HepG2 (cell line): ENCODE results near the gene RPEL1. TPM values are rescaled to one million over a fixed set of nuclear protein-coding genes. Genes with fewer than 3 reads are reported as not detected.

Experiments
- ASH2L ChIP-seq: fragments of 300-600, 200-600 bp; sonication (generic); IDR thresholded peaks from 2 replicates; pipeline ENCODE4 v1.7.0; 2017; ENCODE audit warnings: low read depth, mild to moderate bottlenecking, moderate library complexity, mixed read lengths, low read length; ENCODE audit not compliant: insufficient read length
- HNF1A ChIP-seq, 2 experiments: sonication (generic) in 1 of 2; formaldehyde crosslinking in 1 of 2; IDR thresholded peaks; 2 replicates each; pipeline versions ENCODE4 v1.4.0 to v1.6.1; 2016 to 2020; ENCODE audit warnings: borderline replicate concordance in 1 of 2, low read depth in 1 of 2, mild to moderate bottlenecking in 1 of 2, missing genetic modification reagents in 1 of 2
- KDM2A ChIP-seq: sonication (generic); formaldehyde crosslinking; IDR thresholded peaks from 2 replicates; pipeline ENCODE4 v1.4.0; 2020; ENCODE audit warnings: low read depth, missing genetic modification reagents, borderline replicate concordance
- MAFG ChIP-seq: sonication (generic); formaldehyde crosslinking; IDR thresholded peaks from 2 replicates; pipeline ENCODE4 v1.5.1; 2020; ENCODE audit warnings: mild to moderate bottlenecking, missing genetic modification reagents
- MTA3 ChIP-seq: sonication (generic); formaldehyde crosslinking; IDR thresholded peaks from 2 replicates; pipeline ENCODE4 v1.4.0; 2020; ENCODE audit warnings: missing genetic modification reagents
- NCOR1 ChIP-seq: fragments of 200-600 bp; sonication (generic); IDR thresholded peaks from 2 replicates; pipeline ENCODE4 v1.7.0; 2017; ENCODE audit warnings: antibody characterized with exemption, low read length, borderline replicate concordance
- RERE ChIP-seq: IDR thresholded peaks from 2 replicates; pipeline ENCODE4 v1.6.1; 2016; ENCODE audit warnings: low read depth, missing genetic modification reagents, missing compliant biosample characterization
- RFXANK ChIP-seq: IDR thresholded peaks from 2 replicates; pipeline ENCODE4 v1.6.1; 2016
- SP140L ChIP-seq: sonication (generic); formaldehyde crosslinking; IDR thresholded peaks from 2 replicates; pipeline ENCODE4 v1.4.0; 2020; ENCODE audit warnings: missing genetic modification reagents, borderline replicate concordance
- STAG1 ChIP-seq: sonication (generic); formaldehyde crosslinking; IDR thresholded peaks from 2 replicates; pipeline ENCODE4 v1.4.0; 2020; ENCODE audit warnings: missing genetic modification reagents
- ZNF280D ChIP-seq: sonication (generic); formaldehyde crosslinking; IDR thresholded peaks from 2 replicates; pipeline ENCODE4 v1.5.1; 2020; ENCODE audit warnings: mild to moderate bottlenecking, missing genetic modification reagents
- ZNF296 ChIP-seq: sonication (generic); formaldehyde crosslinking; conservative IDR thresholded peaks from 2 replicates; pipeline ENCODE4 v1.5.0; 2020; ENCODE audit warnings: mild to moderate bottlenecking, missing genetic modification reagents
- ZNF343 ChIP-seq: sonication (generic); formaldehyde crosslinking; IDR thresholded peaks from 2 replicates; pipeline ENCODE4 v1.4.0; 2020; ENCODE audit warnings: mild to moderate bottlenecking, missing genetic modification reagents
- ZNF703 ChIP-seq: sonication (generic); formaldehyde crosslinking; IDR thresholded peaks from 2 replicates; pipeline ENCODE4 v1.5.1; 2020; ENCODE audit warnings: missing genetic modification reagents, mild to moderate bottlenecking, moderate library complexity, borderline replicate concordance
- ZNF777 ChIP-seq: sonication (generic); formaldehyde crosslinking; IDR thresholded peaks from 2 replicates; pipeline ENCODE4 v1.4.0; 2020; ENCODE audit warnings: missing genetic modification reagents
- ZSCAN20 ChIP-seq: sonication (generic); formaldehyde crosslinking; IDR thresholded peaks from 2 replicates; pipeline ENCODE4 v1.4.0; 2020; ENCODE audit warnings: missing genetic modification reagents, mild to moderate bottlenecking, borderline replicate concordance
- polyA plus RNA-seq, 8 experiments: library from polyadenylated mRNA; depleted of rRNA in 3 of 8; stranded (reverse) in 7 of 8; unstranded in 1 of 8; fragments of >200 nt; fragmentation: Illumina TruSeq in 4 of 8; extraction: Trizol in 4 of 8; gene quantifications; 2 replicates each; pipeline versions ENCODE4 v1.2.1 to v1.2.3, GENCODE V29; 2011 to 2016; ENCODE audit warnings: low read depth in 4 of 8, missing spikeins in 1 of 8, mixed read lengths in 1 of 8; ENCODE audit not compliant: insufficient read depth in 1 of 8
- total RNA-seq, 5 experiments: library from RNA; depleted of rRNA; stranded (reverse); fragments of >200 nt; fragmentation: Illumina TruSeq; extraction: Trizol; gene quantifications; 2 replicates each; pipeline ENCODE4 v1.2.3, GENCODE V29; 2016; ENCODE audit warnings: low read depth in 1 of 5

Gene RPEL1
- total and polyA plus RNA-seq, 2 of the 13 experiments (the other 11 are each of a cell fraction or from before 2014, with no cell fraction given) = 0.04 to 0.07 TPM

GRCh38 chr10:103231047-103231551 is 14.6 kb upstream of the RPEL1 start (continued):
- TF ChIP-seq NCOR1 (0 out of 2 replicates have a peak, but pooled peaks have one; percentile 24), RERE (CRISPR knock-in tag) (0 out of 2 replicates have a peak, but pooled peaks have one; percentile 25), ASH2L (peak; percentile 48), KDM2A (CRISPR knock-in tag) (no peak), MAFG (CRISPR knock-in tag) (no peak), ZNF343 (CRISPR knock-in tag) (no peak), ZNF296 (no peak), RFXANK (no peak), SP140L (CRISPR knock-in tag) (0 out of 2 replicates have a peak, but pooled peaks have one; percentile 52), HNF1A (IDR thresholded peaks at IDR 0.05; ENCODE audit: low read depth) (peak; percentile 48; the same call in 1 of the 2 replicates), HNF1A (CRISPR knock-in tag; IDR thresholded peaks at IDR 0.05; ENCODE audit: borderline replicate concordance) (no peak), ZNF280D (CRISPR knock-in tag) (no peak), MTA3 (no peak), ZSCAN20 (CRISPR knock-in tag) (no peak), STAG1 (CRISPR knock-in tag) (no peak), ZNF703 (CRISPR knock-in tag) (no peak), ZNF777 (CRISPR knock-in tag) (no peak)
